Measurements from ENCODE around the gene BCDIN3D.
A peak's percentile ranks its signal among the peaks of the same experiment; 100 is the strongest.

Gene BCDIN3D

GRCh38 chr12:49838973-49839633, 3.8 kb downstream of the BCDIN3D start:
- Histone ChIP-seq H3K4me3 (ENCODE audit: low read depth, low read length) (no peak overlapping the region), H3K36me3 (replicated peaks) (no peaks in the 10 kb centered on the region), H3K27ac (no peak overlapping the region), H3K27me3 (replicated peaks) (no peaks in the 10 kb centered on the region)
- DNase-seq, result peak; percentile 50
- peak; percentile 82 for TF ChIP-seq CTCF (IDR thresholded peaks at IDR 0.05; ENCODE audit: low read depth, low read length, missing control alignments)
- in situ Hi-C loops (cut with HindIII; ENCODE audit: low pct_ligation_motif_present, low sequenced_read_pairs), result no loop called here

DNA sequence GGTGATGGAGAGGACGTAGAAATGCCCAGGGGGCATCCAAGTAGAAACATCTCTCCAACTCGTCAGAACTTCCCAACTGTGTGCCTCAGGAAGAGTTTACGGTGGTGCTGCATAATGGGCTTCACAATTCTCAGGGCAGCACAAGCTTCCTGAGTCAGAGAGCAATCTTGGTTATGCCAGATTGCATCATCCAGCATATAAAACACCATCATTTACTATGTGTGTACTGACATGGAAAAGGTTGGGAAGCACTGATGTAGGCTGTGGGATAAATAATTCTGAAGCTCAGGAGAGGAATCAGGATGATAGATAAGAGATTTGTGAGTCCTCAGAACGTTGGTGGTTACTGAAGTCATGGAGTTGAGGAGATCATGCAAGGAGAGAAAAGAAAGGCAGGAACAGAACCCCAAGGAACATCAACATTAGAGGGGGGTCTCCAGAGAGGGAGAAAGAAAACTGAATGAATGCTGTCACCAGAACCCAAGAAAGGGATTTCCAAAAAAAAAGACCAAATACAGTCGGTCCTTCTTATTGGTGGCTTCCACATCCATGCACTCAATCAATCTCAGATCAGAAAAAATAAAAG, 10.0 kb downstream of the BCDIN3D start:
- H3K36me3 ChIP-seq (replicated peaks), result no peaks in the 10 kb centered on the region
- in situ Hi-C loops (cut with HindIII; ENCODE audit: low pct_ligation_motif_present, low sequenced_read_pairs), result no loop called here
- no peak overlapping the region for H3K27ac ChIP-seq
- H3K27me3 ChIP-seq (replicated peaks), result no peaks in the 10 kb centered on the region
- H3K4me3 ChIP-seq (ENCODE audit: low read depth, low read length), result no peak overlapping the region
- DNase-seq, result no peak
- no peak for TF ChIP-seq CTCF (IDR thresholded peaks at IDR 0.05; ENCODE audit: low read depth, low read length, missing control alignments)

GRCh38 chr12:49831717-49832116, 11.2 kb downstream of the BCDIN3D start:
- Histone ChIP-seq H3K27ac (no peak overlapping the region), H3K4me3 (ENCODE audit: low read depth, low read length) (no peak overlapping the region), H3K36me3 (replicated peaks) (no peaks in the 10 kb centered on the region), H3K27me3 (replicated peaks) (no peaks in the 10 kb centered on the region)
- DNase-seq, result no peak
- in situ Hi-C loops (cut with HindIII; ENCODE audit: low pct_ligation_motif_present, low sequenced_read_pairs), result no loop called here
- TF ChIP-seq CTCF (IDR thresholded peaks at IDR 0.05; ENCODE audit: low read depth, low read length, missing control alignments), result no peak

GRCh38 chr12:49828133-49829091, 14.5 kb downstream of the BCDIN3D start, which contains the start of gene NCKAP5L:
Gene NCKAP5L, minus strand, starts transcription at chr12:49828413. Its CDS starts 24,369 bp downstream, at chr12:49804044.
- Histone ChIP-seq H3K27ac (peak within 1 kb of the TSS; percentile 69), H3K4me3 (ENCODE audit: low read depth, low read length) (peak within 1 kb of the TSS; percentile 80), H3K27me3 (replicated peaks) (no peaks in the 10 kb centered on the region), H3K36me3 (replicated peaks) (no peaks in the 10 kb centered on the region)
- in situ Hi-C loops (cut with HindIII; ENCODE audit: low pct_ligation_motif_present, low sequenced_read_pairs), result no loop called here
- no peak for TF ChIP-seq CTCF (IDR thresholded peaks at IDR 0.05; ENCODE audit: low read depth, low read length, missing control alignments)
- DNase-seq, result peak; percentile 96

DNA sequence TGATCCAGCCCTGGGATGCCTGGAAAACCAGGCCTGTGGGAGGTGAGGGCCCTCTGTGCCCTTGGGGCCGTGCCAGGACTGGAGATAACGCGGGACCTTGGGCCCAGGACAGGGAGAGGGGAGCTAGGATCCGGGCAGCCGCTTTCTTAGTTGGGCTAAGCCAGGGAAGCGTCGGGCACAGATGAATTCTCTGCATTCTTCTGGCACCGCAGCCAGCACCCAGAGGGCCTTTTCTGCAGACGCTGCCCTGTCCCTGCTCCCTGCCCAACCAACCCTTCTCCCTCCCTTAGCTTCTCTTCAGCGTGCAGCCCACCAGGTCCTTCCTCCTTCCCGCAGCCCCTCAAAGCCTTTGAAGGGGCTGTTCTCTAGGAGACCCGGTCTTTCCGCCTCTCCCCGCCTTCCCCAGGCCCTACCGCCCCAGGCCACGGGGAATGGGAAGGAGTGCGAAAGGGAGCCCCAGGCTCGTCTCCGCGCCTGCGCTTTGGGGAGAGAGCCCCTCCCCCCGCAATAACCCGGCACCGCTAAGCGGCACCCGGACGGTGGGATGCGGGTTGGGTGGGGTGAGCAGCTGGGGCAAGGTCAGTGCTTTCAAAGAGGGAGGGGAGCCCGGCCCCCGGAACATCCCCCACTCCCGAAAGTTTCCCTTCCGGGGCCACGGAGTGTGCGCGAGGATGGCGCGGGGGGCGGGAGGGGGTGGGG, 15.4 kb downstream of the BCDIN3D start:
- in situ Hi-C loops (cut with HindIII; ENCODE audit: low pct_ligation_motif_present, low sequenced_read_pairs), result no loop called here
- H3K27ac ChIP-seq, result peak overlapping the region; percentile 64
- H3K36me3 ChIP-seq (replicated peaks), result no peaks in the 10 kb centered on the region
- DNase-seq, result peak; percentile 21
- H3K4me3 ChIP-seq (ENCODE audit: low read depth, low read length), result peak overlapping the region; percentile 80
- H3K27me3 ChIP-seq (replicated peaks), result no peaks in the 10 kb centered on the region
- no peak for TF ChIP-seq CTCF (IDR thresholded peaks at IDR 0.05; ENCODE audit: low read depth, low read length, missing control alignments)

All from brain microvascular endothelial cell (primary cell).